Liver (tissue), 9 donors: Measurements from ENCODE around the gene BLZF1. TPM values are rescaled to one million over a fixed set of nuclear protein-coding genes. Genes with fewer than 3 reads are reported as not detected.
"Not testable (repeated sequence)": the region's sequence is repeated elsewhere in the genome, so short reads cannot be mapped to it uniquely, and the experiment has no call there.

Experiments
- DNase-seq: peaks from one replicate; pipeline ENCODE4 v3.0.0-alpha.2; 2017; ENCODE audit warnings: low spot score
- H3K27ac ChIP-seq, 2 donors: one replicate each; pipeline ENCODE4 v1.7.0; 2013; ENCODE audit warnings: inconsistent platforms in 2 of 2, low read length in 2 of 2, control low read depth in 1 of 2, low read depth in 1 of 2, mild to moderate bottlenecking in 1 of 2
- H3K27me3 ChIP-seq, 4 donors: one replicate each; pipeline versions ENCODE4 v1.6.1 to v1.7.0; 2013; ENCODE audit warnings: low read length in 3 of 4, inconsistent platforms in 1 of 4, mild to moderate bottlenecking in 1 of 4, moderate library complexity in 1 of 4; ENCODE audit not compliant: control insufficient read depth in 4 of 4, insufficient read depth in 4 of 4
- H3K36me3 ChIP-seq, 4 donors: one replicate each; pipeline versions ENCODE4 v1.6.1 to v1.7.0; 2013; ENCODE audit warnings: low read length in 3 of 4, mild to moderate bottlenecking in 3 of 4, low read depth in 1 of 4, moderate library complexity in 1 of 4; ENCODE audit not compliant: control insufficient read depth in 4 of 4, insufficient read depth in 3 of 4
- H3K4me1 ChIP-seq, 4 donors: one replicate each; pipeline versions ENCODE4 v1.6.1 to v1.7.0; 2013; ENCODE audit warnings: low read length in 3 of 4, mild to moderate bottlenecking in 3 of 4, moderate library complexity in 1 of 4; ENCODE audit not compliant: control insufficient read depth in 4 of 4, insufficient read depth in 4 of 4
- H3K4me3 ChIP-seq, 3 donors: one replicate each; pipeline versions ENCODE4 v1.6.1 to v1.7.0; 2013; ENCODE audit warnings: low read length in 3 of 3, control low read depth in 1 of 3, low read depth in 1 of 3, mild to moderate bottlenecking in 1 of 3
- H3K9ac ChIP-seq, 2 donors: one replicate each; pipeline ENCODE4 v1.7.0; 2013; ENCODE audit warnings: low read length in 2 of 2, mild to moderate bottlenecking in 2 of 2, moderate library complexity in 2 of 2, control low read depth in 1 of 2, low read depth in 1 of 2
- H3K9me3 ChIP-seq, 4 donors: one replicate each; pipeline versions ENCODE4 v1.6.1 to v1.7.0; 2013; ENCODE audit warnings: low read length in 3 of 4; ENCODE audit not compliant: control insufficient read depth in 4 of 4
- CTCF ChIP-seq: fragments of 150-350 bp; IDR thresholded peaks from 2 replicates; pipeline ENCODE4 v1.5.1; 2017; ENCODE audit warnings: improper control_type of control experiment, low read depth, low read length; ENCODE audit not compliant: missing input control
- HNF4G ChIP-seq: IDR thresholded peaks from 2 replicates; pipeline ENCODE4 v1.6.1; 2016; ENCODE audit warnings: antibody characterized with exemption
- JUND ChIP-seq, 2 donors: IDR thresholded peaks; 2 replicates each; pipeline ENCODE4 v1.6.1; 2016; ENCODE audit warnings: antibody characterized with exemption in 2 of 2
- MAX ChIP-seq: IDR thresholded peaks from 2 replicates; pipeline ENCODE4 v1.6.1; 2016; ENCODE audit warnings: antibody characterized with exemption
- NR2F2 ChIP-seq: IDR thresholded peaks from 2 replicates; pipeline ENCODE4 v1.6.1; 2016; ENCODE audit warnings: antibody characterized with exemption
- RAD21 ChIP-seq, 2 donors: IDR thresholded peaks; 2 replicates each; pipeline ENCODE4 v1.6.1; 2016; ENCODE audit warnings: antibody characterized with exemption in 2 of 2, mild to moderate bottlenecking in 2 of 2
- SP1 ChIP-seq: IDR thresholded peaks from 2 replicates; pipeline ENCODE4 v1.6.1; 2018; ENCODE audit warnings: antibody characterized with exemption, mild to moderate bottlenecking
- TAF1 ChIP-seq: conservative IDR thresholded peaks from 2 replicates; pipeline ENCODE4 v1.6.1; 2016; ENCODE audit warnings: antibody characterized with exemption, mild to moderate bottlenecking
- WGBS: extraction: QIAGEN DNeasy Blood & Tissue Kit; methylation state at CpG from one replicate; pipeline ENCODE4 v1.1.7; 2013; 5-methylcytosine and 5-hydroxymethylcytosine counted together
- polyA plus RNA-seq, 2 donors: library from polyadenylated mRNA; stranded (reverse) in 1 of 2; unstranded in 1 of 2; fragments of 200-250 nt in 1 of 2; fragments of >200 nt in 1 of 2; fragmentation: Nextera tagmentation in 1 of 2; extraction: Ambion mirVana in 1 of 2; gene quantifications; one replicate each; pipeline versions ENCODE4 v1.2.1 to v1.2.3, GENCODE V29; 2013 to 2015
- total RNA-seq, 2 donors: library from RNA; depleted of rRNA; stranded (reverse); fragments of >200 nt; gene quantifications; one replicate each; pipeline ENCODE4 v1.2.3, GENCODE V29; 2014
- TF ChIP-seq, protein P1 (sequence below): IDR thresholded peaks from 2 replicates; pipeline ENCODE4 v1.6.1; 2016; ENCODE audit warnings: antibody characterized with exemption
- TF ChIP-seq, protein P2 (sequence below): IDR thresholded peaks from 2 replicates; pipeline ENCODE4 v1.6.1; 2016; ENCODE audit warnings: antibody characterized with exemption
- donor health status: healthy.
- donor health status: healthy.
- donor health status: healthy.
- donor health status: healthy.
- donor health status: healthy.

Gene BLZF1
- total and polyA plus RNA-seq, 4 donors = 5.3 to 13.1 (median 8.7) TPM

GRCh38 chr1:169340882-169341281, 27.1 kb upstream of the BLZF1 start:
- no peaks in the 10 kb centered on the region for H3K27me3 ChIP-seq
- no peaks in the 10 kb centered on the region for H3K4me1 ChIP-seq
- no peak overlapping the region for H3K9ac ChIP-seq
- TF ChIP-seq TAF1 (no peak), NR2F2 (no peak)
- TF ChIP-seq, protein P1, sequence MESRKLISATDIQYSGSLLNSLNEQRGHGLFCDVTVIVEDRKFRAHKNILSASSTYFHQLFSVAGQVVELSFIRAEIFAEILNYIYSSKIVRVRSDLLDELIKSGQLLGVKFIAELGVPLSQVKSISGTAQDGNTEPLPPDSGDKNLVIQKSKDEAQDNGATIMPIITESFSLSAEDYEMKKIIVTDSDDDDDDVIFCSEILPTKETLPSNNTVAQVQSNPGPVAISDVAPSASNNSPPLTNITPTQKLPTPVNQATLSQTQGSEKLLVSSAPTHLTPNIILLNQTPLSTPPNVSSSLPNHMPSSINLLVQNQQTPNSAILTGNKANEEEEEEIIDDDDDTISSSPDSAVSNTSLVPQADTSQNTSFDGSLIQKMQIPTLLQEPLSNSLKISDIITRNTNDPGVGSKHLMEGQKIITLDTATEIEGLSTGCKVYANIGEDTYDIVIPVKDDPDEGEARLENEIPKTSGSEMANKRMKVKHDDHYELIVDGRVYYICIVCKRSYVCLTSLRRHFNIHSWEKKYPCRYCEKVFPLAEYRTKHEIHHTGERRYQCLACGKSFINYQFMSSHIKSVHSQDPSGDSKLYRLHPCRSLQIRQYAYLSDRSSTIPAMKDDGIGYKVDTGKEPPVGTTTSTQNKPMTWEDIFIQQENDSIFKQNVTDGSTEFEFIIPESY = no peak
- TF ChIP-seq, protein P2, sequence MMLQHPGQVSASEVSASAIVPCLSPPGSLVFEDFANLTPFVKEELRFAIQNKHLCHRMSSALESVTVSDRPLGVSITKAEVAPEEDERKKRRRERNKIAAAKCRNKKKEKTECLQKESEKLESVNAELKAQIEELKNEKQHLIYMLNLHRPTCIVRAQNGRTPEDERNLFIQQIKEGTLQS = no peak
- 96% methylated on average over 5 of the region's 5 CpGs for WGBS
- H3K4me3 ChIP-seq = no peak overlapping the region
- no peaks in the 10 kb centered on the region for H3K9me3 ChIP-seq
- no peaks in the 10 kb centered on the region for H3K36me3 ChIP-seq
- no peak overlapping the region for H3K27ac ChIP-seq
- DNase-seq = no peak

- not testable (repeated sequence) for H3K4me1 ChIP-seq, H3K27ac ChIP-seq, H3K9ac ChIP-seq, H3K36me3 ChIP-seq, H3K9me3 ChIP-seq, H3K4me3 ChIP-seq, H3K27me3 ChIP-seq, DNase-seq
- WGBS = 93% methylated on average over 3 of the region's 3 CpGs
These were observed 25.9 kb upstream of the BLZF1 start for GRCh38 chr1:169342096-169342495.

- Histone ChIP-seq H3K9ac (no peak overlapping the region), H3K4me1 (peaks cover 0 to 5% (median 0%) of the 10 kb centered on the region in 4 donors), H3K4me3 (no peak overlapping the region), H3K9me3 (no peaks in the 10 kb centered on the region), H3K36me3 (no peaks in the 10 kb centered on the region), H3K27ac (no peak overlapping the region), H3K27me3 (no peaks in the 10 kb centered on the region)
- WGBS = 100% methylated on average over 1 of the region's 1 CpG
- TF ChIP-seq CTCF (no peak), JUND (IDR thresholded peaks at IDR 0.05) (no peak), SP1 (no peak), RAD21 (IDR thresholded peaks at IDR 0.05) (no peak), MAX (no peak), HNF4G (no peak)
- DNase-seq = no peak
These were observed 22.5 kb upstream of the BLZF1 start for GRCh38 chr1:169345511-169345910.
